GM19395 (cell line): Measurements from ENCODE around the gene ERICH4.
A peak's percentile ranks its signal among the peaks of the same experiment; 100 is the strongest.
"Not testable (repeated sequence)": the region's sequence is repeated elsewhere in the genome, so short reads cannot be mapped to it uniquely, and the experiment has no call there.

Source experiments
- ATAC-seq: cut with Tn5 transposase; IDR thresholded peaks from one replicate; pipeline ENCODE4 v1.9.1; 2021; ENCODE audit warnings: mild to moderate bottlenecking, moderate library complexity; ENCODE audit not compliant: unreplicated experiment

The ERICH4 gene, protein sequence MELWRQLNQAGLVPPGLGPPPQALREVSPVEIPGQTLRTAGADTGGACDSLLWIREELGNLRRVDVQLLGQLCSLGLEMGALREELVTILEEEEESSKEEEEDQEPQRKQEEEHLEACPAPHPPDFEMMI

DNA sequence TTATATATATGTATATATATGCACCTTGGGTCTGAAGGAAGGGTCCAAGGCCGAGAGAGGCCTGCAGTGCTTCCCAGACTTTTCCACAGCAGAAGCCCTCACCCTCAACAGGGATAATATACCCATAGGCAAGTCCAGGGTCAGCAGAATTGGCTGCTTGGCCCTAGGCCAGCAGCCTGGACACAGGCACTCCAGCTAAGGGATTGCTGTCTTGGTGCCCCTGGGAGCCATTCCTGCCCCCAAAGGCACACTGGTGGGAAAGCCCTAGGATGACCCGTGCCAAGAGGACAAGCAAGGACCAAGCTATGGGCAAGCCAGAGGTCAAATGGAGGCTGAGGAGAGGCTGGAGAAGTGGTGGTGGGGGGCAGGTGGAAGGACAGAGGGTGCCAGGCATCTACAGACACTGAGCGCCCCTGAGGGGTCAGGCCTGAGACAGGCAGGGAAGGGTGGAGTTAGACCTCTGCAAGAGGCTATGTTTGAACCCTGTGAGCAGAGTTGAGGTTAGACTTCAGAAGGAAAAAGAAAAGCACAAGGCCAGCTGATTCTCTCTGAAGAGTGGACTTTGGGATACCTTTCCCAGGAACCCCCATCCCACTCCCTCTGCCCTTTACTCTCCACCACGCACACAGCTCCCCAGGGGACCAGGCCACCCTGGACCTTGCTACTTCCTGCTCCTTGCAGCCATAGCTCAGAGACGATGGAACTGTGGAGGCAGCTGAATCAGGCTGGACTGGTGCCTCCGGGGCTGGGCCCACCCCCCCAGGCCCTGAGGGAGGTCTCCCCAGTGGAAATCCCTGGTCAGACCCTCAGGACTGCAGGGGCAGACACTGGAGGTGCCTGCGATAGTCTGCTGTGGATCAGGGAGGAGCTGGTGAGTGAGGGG lies at the start of gene ERICH4:
Gene ERICH4 (plus strand): TSS at position 684 of the 883 bp plus-strand sequence. CDS start 14 bp downstream, at position 698.
- ATAC-seq = no peak

DNA sequence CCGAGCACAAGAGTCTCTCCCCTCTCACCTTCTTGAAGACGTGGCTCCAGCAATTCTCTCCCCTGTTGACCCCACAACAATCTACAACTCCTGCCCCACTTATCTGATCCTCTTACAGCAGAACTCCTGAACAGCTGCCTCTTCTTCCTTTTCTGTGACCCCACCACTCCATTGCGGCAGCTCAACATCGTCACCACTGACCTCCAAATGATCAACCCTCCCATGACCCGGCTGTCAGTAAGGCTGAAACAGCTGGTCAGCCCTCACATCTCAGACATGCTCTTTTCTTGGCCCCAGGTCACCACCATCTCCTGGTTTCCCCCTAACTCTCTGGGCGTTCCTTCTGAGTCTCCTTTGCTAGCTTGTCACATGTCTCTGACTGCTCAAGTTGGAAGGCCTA lies 47.6 kb upstream of the ERICH4 start:
- ATAC-seq = no peak

DNA sequence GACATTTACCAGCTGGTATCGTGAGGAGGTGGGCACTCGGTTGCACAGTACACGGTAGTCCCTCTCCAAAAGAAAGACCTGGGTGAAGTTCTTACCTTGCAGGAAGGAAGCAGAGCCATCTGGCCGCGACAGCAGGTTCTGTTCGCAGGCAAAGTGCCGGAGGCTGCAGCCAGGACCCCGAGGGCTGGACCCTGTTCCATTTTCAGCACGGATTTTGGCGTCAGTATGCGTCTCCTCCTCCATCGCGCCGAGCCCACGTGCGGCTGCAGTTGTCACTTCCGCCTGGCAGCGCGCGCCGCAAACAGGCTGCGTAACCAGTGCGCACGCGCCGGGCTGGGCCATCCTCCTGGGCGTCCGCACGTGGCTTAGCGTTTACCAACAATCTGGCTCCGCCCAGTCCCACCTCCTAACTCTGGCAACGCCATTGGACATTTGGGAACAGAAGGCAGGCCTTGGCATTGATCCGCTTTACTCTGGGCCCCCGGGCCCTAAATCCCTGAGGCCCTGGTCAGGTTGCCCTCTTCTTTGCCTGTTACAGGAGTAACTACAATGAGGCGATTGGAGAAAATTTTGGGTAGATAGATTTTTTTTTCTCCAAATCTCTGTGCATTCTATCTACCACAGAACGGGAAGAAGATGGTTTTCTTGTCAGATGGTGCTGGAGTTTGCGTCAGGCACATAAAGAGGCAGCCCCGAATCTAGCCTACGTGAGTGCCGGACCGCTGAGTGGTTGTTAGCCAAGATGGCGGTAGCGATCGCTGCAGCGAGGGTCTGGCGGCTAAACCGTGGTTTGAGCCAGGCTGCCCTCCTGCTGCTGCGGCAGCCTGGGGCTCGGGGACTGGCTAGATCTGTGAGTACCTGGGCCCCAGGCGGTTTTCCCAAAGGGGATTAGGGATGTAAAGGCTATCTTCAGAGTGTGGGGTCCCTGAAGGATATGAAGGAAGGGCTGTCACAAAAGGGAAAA lies 45.6 kb upstream of the ERICH4 start, which contains the start of the genes BCKDHA and EXOSC5:
Gene BCKDHA (plus strand): TSS at position 733 of the 964 bp plus-strand sequence. CDS start 10 bp downstream, at position 743.
Gene EXOSC5 (minus strand): TSS at position 274 of the 964 bp plus-strand sequence. CDS start 31 bp downstream, at position 243.
- peak; percentile 87 for ATAC-seq

DNA sequence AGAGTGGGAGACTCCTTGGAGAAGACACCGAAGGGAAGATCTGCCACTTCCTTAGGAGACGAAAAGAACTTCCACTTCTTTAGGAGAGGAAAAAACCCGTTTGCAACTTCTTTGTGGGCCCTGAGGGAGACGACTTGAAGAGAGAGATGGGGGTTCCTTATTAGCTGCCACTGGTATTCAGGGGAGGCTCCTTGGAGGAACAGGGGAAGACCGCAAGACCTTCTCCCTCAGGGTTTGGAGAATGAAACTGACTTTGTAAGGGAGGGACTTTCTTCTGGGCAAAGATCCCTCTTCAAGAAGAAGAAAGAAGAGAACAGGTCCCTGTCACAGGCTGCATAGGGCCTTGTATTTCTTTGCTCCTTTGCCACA lies 44.9 kb upstream of the ERICH4 start:
- ATAC-seq = no peak

DNA sequence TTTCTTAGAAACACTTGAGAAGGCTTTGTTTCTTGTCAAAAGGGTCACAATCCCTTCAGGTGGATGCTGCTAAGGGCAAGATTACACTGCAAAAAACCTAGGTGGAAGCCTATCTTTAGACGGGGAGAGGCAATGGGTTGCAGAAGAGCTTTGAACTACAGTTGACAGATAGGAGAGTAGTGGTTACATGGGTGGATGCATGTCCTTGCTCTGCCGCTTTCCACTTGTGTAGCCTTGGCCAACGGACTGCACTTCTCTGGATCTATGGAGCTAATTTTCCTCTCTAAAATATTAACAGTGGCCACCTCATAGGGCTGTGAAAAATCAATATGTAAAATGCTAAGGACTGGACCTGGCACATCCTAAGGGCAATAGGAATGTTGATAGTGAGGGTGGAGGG lies 44.4 kb upstream of the ERICH4 start:
- ATAC-seq = no peak

DNA sequence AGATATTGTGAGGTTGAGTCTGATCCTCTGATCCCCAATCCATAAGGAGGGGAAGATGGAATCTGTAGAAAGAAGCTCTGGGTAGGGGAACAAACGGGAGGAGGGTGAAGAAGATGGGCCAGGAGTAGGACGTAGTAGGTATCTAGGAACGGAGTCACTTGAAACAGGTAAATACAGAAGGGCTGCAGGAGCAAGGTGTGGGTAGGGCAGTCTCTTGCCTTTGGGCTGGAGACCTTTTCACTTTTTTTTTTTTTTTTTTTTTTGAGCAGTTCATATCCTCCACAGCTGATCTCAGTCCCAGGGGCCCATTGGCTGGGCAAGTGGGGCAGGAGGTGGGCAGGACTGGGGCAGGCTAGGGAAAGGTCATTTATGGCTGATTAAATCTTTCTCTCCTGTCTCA lies 43.9 kb upstream of the ERICH4 start:
- ATAC-seq = no peak

DNA sequence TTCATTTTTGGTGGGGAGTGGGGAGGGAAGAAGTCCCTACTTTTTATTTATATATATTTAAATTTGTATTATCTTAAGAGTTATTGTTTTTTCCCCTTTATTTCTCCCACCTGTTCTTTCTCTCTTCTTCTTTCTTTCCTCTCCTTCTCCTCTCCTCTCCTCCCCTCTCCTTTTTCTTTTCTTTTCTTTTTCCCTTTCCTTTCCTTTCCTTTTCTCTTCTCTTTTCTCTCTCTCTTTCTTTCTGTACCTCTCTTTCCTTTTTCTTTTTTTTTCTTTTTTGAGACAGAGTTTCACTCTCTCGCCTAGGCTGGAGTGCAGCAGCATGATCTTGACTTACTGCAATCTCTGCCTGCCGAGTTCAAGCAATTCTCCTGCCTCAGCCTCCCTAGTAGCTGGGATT lies 43.4 kb upstream of the ERICH4 start:
- no peak for ATAC-seq

DNA sequence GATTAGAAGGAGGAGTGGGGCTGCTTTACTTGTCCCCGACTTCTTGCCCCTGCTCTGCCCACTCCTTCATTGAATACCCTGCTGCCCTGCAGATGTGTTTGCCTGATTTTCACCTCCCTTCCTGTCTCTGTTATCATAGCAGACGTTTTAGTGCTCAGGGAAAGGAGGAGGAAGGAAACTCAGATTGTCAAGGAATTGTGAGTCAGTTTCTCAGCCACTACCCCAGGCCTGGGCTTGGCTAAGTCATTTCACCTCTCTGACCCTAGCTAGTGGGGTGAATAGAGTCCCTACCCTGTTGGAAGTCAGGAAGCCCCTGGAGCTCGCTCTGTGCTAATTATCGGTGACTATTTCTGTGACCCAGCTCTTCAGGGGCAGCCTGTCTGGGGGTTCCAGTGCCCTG lies 41.5 kb upstream of the ERICH4 start:
- ATAC-seq = no peak

DNA sequence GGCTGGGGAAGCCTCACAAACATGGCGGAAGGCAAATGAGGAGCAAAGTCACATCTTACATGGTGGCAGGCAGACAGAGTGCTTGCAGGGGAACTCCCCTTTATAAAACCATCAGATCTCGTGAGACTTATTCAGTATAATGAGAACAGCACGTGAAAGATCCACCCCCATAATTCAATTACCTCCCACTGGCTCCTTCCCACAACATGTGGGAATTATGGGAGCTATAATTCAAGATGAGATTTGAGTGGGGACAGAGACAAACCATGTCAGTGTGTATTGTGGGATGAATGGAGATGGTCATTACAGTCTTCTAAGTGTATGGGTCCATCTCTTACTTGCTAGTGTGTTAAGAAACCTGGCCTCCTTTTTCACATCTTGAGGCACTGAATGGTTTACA lies 40.9 kb upstream of the ERICH4 start:
- no peak for ATAC-seq

DNA sequence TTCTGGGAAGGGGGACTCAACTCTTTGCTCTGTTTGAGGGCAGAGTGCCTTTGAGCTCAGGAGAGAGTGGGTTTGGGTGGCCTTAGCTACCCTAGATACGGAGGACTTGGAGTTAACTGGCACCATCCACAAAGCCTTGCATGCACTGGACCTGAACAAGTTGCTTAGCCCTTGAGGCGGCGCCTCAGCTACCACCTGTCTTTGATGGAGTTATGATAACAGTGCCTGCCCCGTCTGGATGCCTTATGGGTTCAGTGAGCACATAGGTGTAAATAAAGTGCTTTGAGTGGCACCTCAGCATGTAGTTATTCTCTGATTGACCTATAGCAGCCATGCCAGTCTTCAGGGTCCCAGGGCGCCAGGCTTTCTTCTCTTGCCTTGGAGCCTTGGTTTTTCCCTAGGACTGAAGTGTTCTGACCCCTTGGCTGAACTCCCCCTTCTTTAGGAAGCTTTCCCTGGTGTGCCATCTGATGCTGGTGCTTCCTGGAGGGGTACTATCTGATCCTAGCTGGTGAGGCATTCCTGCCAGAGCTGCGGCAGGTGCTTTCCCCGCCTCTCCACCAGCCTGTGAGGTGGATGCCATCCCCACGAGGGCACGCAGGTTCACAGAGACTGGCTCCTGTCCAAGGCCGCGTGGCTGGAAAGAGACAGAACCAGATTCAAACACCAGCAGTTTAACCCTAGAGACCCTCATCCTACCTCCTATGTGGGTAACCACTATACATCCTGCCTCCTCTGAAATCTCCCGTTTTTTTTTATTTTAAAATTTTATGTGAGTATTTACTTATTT lies 39.6 kb upstream of the ERICH4 start:
- ATAC-seq = no peak

DNA sequence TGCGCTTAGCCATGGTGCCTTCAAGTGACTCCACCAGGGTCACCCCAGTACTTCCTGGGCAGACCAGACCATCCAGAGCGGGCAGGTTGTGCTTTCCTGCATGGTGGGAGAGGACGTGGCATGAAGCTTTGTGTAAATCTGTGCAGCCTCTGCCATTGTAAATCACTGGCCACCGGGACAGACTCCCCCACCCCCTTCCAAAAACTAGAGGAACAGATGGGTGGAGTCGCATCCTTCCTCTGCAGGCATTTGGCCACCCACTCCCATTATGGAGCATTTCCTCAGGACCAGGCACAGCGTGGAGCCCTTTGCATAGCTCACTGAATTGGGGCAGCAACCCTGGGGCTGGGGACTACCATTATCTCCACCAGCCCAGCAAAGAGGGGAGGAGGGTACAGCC lies 37.2 kb upstream of the ERICH4 start:
- no peak for ATAC-seq

DNA sequence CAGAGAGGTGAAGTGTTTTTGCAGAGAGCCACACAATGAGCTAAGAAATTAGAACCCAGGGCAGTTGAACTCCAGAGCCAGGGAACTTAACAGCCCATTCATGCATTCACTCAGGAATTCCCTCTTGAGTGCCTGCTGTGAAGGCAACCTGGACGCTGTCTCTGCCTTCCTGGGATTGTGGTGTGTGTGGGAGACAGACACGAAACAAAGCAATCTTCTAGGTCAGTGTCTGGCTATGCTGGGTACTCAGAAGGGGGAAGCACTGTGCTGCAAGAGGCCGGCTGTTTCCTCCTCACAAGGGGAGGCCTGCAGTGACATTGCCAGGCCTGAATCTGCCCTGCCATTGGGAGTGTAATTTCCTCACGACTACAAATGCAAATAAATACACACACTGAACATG lies 35.7 kb upstream of the ERICH4 start:
- ATAC-seq = no peak

DNA sequence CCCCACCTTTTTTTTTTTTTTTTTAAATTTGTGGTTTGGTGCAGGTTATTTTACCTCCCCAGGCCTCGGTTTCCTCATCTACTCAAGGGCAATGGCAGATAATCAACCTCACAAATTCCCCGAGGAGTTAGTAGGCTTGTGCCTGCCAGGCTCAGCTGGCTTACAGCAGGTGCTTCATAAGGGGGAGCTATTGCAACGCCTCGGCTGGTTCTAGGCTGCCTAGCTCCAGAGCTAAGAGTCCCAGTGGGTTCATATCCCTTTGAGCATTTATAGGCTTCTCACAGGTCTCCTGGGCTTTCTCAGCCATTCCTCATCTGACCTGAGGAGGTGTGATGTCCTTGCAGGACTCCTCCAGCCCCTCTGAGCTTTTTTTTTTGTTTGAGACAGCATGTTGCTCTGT lies 34.7 kb upstream of the ERICH4 start:
- no peak for ATAC-seq

DNA sequence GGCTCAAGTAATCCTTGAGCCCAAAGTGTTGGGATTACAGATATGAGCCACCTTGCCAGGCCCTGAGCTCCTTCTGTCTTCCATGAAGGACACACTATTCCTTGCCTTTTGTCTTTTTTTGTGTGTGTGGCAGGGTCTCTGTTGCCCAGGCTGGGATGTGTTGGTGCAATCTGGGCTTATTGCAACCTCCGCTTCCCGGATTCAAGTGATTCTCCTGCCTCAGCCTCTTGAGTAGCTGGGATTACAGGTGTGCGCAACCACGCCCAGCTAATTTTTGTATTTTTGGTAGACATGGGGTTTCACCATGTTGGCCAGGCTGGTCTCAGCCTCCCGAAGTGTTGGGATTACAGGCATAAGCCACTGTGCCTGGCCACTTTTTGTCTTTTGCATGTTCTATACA lies 34.1 kb upstream of the ERICH4 start:
- not testable (repeated sequence) for ATAC-seq

DNA sequence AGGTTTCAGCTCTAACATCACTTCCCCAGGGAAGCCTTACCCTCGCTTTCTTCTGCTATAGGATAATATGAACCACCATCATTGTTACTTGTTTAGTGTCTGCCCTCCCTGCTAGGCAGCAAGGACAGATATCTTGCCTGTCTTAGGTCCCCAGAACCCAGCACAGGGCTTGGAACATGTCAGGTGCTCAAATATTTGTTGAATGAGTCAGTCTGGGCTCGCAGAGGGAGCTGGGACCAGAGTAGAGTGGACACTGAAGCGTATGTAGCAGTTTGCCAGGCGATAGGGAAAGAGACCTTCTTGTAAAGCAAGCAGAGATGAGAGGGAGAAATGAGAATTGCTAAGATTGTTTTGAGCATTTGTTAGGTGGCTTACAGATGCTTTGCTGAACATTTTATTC lies 33.7 kb upstream of the ERICH4 start:
- ATAC-seq = no peak

DNA sequence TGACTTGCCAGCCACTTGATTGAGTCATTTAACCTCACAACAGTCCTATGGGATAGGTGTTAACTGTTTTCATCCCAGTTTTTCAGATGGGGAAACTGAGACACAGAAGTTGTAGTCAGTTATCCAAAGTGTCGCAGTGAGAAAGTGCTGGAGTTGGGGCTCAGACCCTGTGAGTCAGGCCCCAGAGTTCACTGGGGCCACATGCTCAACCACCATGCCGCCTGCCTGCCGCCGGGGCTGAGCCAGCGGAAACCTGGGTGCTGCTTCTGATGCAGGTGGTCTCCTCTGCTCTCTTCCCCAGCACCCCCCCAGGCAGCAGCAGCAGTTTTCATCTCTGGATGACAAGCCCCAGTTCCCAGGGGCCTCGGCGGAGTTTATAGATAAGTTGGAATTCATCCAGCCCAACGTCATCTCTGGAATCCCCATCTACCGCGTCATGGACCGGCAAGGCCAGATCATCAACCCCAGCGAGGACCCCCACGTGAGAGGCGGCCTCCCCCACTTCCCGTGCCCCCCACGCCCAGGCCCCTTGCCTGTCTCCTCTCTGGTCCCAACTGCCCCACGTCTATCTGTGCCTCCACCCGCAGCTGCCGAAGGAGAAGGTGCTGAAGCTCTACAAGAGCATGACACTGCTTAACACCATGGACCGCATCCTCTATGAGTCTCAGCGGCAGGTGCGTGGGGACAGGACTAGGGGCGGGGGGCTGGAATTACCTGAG lies 32.5 kb upstream of the ERICH4 start:
- no peak for ATAC-seq

DNA sequence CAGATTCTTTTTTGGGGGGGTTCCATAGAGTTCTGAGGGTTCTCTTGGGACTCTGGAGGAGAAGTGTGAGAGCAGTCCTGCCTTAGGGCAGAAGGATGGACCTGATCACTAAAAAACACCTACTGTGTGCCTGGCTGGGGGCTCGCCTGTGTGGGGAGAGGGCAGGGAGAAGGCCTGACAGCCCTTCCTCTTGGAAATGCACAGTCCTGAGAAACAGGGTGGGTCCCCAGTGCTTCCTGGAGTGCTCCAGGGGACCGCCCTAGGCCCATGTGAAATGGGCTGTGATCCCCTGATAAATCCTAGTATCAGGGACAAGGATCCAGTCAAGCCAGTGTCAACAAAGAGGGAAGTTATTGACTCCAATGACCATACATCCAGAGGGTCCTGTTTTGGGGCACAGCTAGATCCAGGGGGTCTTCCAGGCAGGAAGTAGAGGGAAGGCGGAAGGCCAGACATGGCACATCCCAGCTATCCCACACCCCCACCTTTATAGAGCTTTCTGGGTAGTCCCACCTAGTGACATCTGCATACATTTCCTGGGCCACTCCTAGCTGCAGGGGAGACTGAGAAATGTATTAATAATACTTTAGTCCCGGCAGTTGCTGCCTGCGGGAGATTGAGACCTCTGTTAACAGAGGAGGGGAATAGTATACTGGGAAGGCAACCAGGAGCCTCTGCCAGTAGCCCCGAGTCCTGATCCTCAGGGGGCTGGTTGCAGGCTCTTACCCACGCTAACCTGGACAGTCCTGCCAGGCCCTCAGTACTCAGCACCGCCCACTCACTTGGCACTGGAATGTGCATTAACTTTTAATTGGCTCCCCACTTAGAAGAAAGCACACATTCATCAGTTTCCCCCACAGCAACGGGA lies 31.6 kb upstream of the ERICH4 start:
- no peak for ATAC-seq

DNA sequence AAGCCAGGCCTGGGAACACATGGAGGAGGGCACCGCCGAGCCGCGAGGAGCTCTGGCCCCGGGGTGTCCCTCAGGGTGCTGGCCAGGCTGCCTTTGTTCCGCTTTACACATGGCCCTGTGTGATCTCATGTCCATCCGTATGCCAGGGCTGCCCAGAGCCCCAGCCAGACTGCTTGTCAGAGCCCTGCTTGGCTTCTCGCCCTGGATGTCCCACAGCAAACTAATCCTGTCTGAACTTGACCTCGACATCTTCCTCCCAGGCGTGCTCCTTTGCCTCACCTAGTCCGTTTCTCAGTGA lies 31.0 kb upstream of the ERICH4 start:
- no peak for ATAC-seq

DNA sequence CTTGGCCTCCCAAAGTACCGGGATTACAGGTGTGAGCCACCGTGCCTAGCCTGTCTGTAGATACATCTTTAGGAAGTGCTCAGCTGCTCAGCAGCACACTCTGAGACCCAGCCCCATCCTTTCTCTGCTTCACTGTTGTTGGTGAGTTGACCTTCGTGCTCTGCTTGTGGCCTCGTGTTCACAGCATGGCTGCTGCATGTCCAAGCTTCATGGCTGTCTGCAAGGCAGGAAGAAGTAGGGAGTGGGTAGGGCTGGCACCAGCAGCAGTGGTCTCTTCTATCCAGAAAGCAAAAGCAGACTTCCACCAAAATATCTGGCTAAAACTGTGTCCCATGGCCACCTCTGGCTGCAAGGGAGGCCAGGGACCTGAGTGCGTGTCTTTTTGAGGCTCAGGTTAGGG lies 30.0 kb upstream of the ERICH4 start:
- ATAC-seq = no peak
